Measurements from ENCODE around the gene PPP6C.

Gene PPP6C

GRCh38 chr9:125103770-125104460, 85.7 kb downstream of the PPP6C start:
- no peaks in the 10 kb centered on the region for H3K79me2 ChIP-seq (ENCODE audit: control insufficient read depth, insufficient read depth, low read length)
- H2BK5ac ChIP-seq (ENCODE audit: low read length), result no peak overlapping the region
- H3K36me3 ChIP-seq (ENCODE audit: control insufficient read depth, insufficient read depth, low read length), result no peaks in the 10 kb centered on the region
- no peak overlapping the region for H4K8ac ChIP-seq (ENCODE audit: low read depth, low read length)
- H3K79me1 ChIP-seq (ENCODE audit: low read length), result peaks cover 2% of the 10 kb centered on the region
- H3K18ac ChIP-seq (ENCODE audit: low read length), result no peak overlapping the region
- H3K23ac ChIP-seq (ENCODE audit: low read length), result no peak overlapping the region
- H2AK5ac ChIP-seq (ENCODE audit: low read length), result no peak overlapping the region
- no peak overlapping the region for H4K5ac ChIP-seq (ENCODE audit: low read length)
- no peak overlapping the region for H3K27ac ChIP-seq (ENCODE audit: low read depth, low read length)
- H2BK120ac ChIP-seq (ENCODE audit: low read depth, low read length), result no peak overlapping the region
- H3K27me3 ChIP-seq (ENCODE audit: insufficient read depth, low read length, poor library complexity), result no peaks in the 10 kb centered on the region
- WGBS (ENCODE audit: extremely low coverage, insufficient coverage, low lambda C conversion rate), result no CpG with 5 or more reads among the region's 3 CpGs
- H3K56ac ChIP-seq (ENCODE audit: low read length), result no peak overlapping the region
- H3K4me2 ChIP-seq (ENCODE audit: low read length), result no peak overlapping the region
- no peak overlapping the region for H3K9ac ChIP-seq (ENCODE audit: low read length)
- H3K4me1 ChIP-seq (ENCODE audit: control insufficient read depth, low read depth, low read length), result no peaks in the 10 kb centered on the region
- no peak overlapping the region for H2BK15ac ChIP-seq (replicated peaks; ENCODE audit: low read depth)
- H3K4ac ChIP-seq (ENCODE audit: low read depth, low read length), result no peak overlapping the region
- H3K4me3 ChIP-seq (ENCODE audit: low read length), result no peak overlapping the region
- no peak for DNase-seq

- H2BK15ac ChIP-seq (replicated peaks; ENCODE audit: low read depth), result no peak overlapping the region
- H2BK120ac ChIP-seq (ENCODE audit: low read depth, low read length), result no peak overlapping the region
- no peak overlapping the region for H3K23ac ChIP-seq (ENCODE audit: low read length)
- no peak overlapping the region for H3K4me3 ChIP-seq (ENCODE audit: low read length)
- DNase-seq, result no peak
- H3K9ac ChIP-seq (ENCODE audit: low read length), result no peak overlapping the region
- H3K4me2 ChIP-seq (ENCODE audit: low read length), result no peak overlapping the region
- H3K56ac ChIP-seq (ENCODE audit: low read length), result no peak overlapping the region
- H3K79me1 ChIP-seq (ENCODE audit: low read length), result peaks cover 2% of the 10 kb centered on the region
- no peak overlapping the region for H3K18ac ChIP-seq (ENCODE audit: low read length)
- H3K27ac ChIP-seq (ENCODE audit: low read depth, low read length), result no peak overlapping the region
- no peak overlapping the region for H2AK5ac ChIP-seq (ENCODE audit: low read length)
- WGBS (ENCODE audit: extremely low coverage, insufficient coverage, low lambda C conversion rate), result no CpG with 5 or more reads among the region's 1 CpG
- H3K36me3 ChIP-seq (ENCODE audit: control insufficient read depth, insufficient read depth, low read length), result no peaks in the 10 kb centered on the region
- H3K4me1 ChIP-seq (ENCODE audit: control insufficient read depth, low read depth, low read length), result no peaks in the 10 kb centered on the region
- no peaks in the 10 kb centered on the region for H3K79me2 ChIP-seq (ENCODE audit: control insufficient read depth, insufficient read depth, low read length)
- H3K27me3 ChIP-seq (ENCODE audit: insufficient read depth, low read length, poor library complexity), result no peaks in the 10 kb centered on the region
- no peak overlapping the region for H4K5ac ChIP-seq (ENCODE audit: low read length)
- H4K8ac ChIP-seq (ENCODE audit: low read depth, low read length), result no peak overlapping the region
- no peak overlapping the region for H3K4ac ChIP-seq (ENCODE audit: low read depth, low read length)
- H2BK5ac ChIP-seq (ENCODE audit: low read length), result no peak overlapping the region
Measured at GRCh38 chr9:125103021-125103420, 86.6 kb downstream of the PPP6C start.

GRCh38 chr9:125100822-125101221, 88.8 kb downstream of the PPP6C start:
- DNase-seq, result no peak
- H2BK5ac ChIP-seq (ENCODE audit: low read length), result no peak overlapping the region
- no peaks in the 10 kb centered on the region for H3K36me3 ChIP-seq (ENCODE audit: control insufficient read depth, insufficient read depth, low read length)
- H3K9ac ChIP-seq (ENCODE audit: low read length), result no peak overlapping the region
- no peak overlapping the region for H3K4ac ChIP-seq (ENCODE audit: low read depth, low read length)
- no peaks in the 10 kb centered on the region for H3K4me1 ChIP-seq (ENCODE audit: control insufficient read depth, low read depth, low read length)
- H3K4me3 ChIP-seq (ENCODE audit: low read length), result no peak overlapping the region
- no peak overlapping the region for H4K5ac ChIP-seq (ENCODE audit: low read length)
- no peaks in the 10 kb centered on the region for H3K27me3 ChIP-seq (ENCODE audit: insufficient read depth, low read length, poor library complexity)
- no CpG with 5 or more reads among the region's 4 CpGs for WGBS (ENCODE audit: extremely low coverage, insufficient coverage, low lambda C conversion rate)
- H3K23ac ChIP-seq (ENCODE audit: low read length), result no peak overlapping the region
- H4K8ac ChIP-seq (ENCODE audit: low read depth, low read length), result no peak overlapping the region
- no peak overlapping the region for H3K56ac ChIP-seq (ENCODE audit: low read length)
- H3K27ac ChIP-seq (ENCODE audit: low read depth, low read length), result no peak overlapping the region
- no peak overlapping the region for H3K4me2 ChIP-seq (ENCODE audit: low read length)
- no peak overlapping the region for H3K18ac ChIP-seq (ENCODE audit: low read length)
- peaks cover 2% of the 10 kb centered on the region for H3K79me1 ChIP-seq (ENCODE audit: low read length)
- no peak overlapping the region for H2AK5ac ChIP-seq (ENCODE audit: low read length)
- H2BK120ac ChIP-seq (ENCODE audit: low read depth, low read length), result no peak overlapping the region
- H2BK15ac ChIP-seq (replicated peaks; ENCODE audit: low read depth), result no peak overlapping the region
- H3K79me2 ChIP-seq (ENCODE audit: control insufficient read depth, insufficient read depth, low read length), result no peaks in the 10 kb centered on the region

- no peak overlapping the region for H3K27ac ChIP-seq (ENCODE audit: low read depth, low read length)
- H3K36me3 ChIP-seq (ENCODE audit: control insufficient read depth, insufficient read depth, low read length), result no peaks in the 10 kb centered on the region
- H4K8ac ChIP-seq (ENCODE audit: low read depth, low read length), result no peak overlapping the region
- no peak overlapping the region for H3K4ac ChIP-seq (ENCODE audit: low read depth, low read length)
- H3K79me2 ChIP-seq (ENCODE audit: control insufficient read depth, insufficient read depth, low read length), result no peaks in the 10 kb centered on the region
- H3K23ac ChIP-seq (ENCODE audit: low read length), result no peak overlapping the region
- WGBS (ENCODE audit: extremely low coverage, insufficient coverage, low lambda C conversion rate), result no CpG with 5 or more reads among the region's 3 CpGs
- peaks cover 3% of the 10 kb centered on the region for H3K79me1 ChIP-seq (ENCODE audit: low read length)
- no peak overlapping the region for H3K18ac ChIP-seq (ENCODE audit: low read length)
- H4K5ac ChIP-seq (ENCODE audit: low read length), result no peak overlapping the region
- H2BK5ac ChIP-seq (ENCODE audit: low read length), result no peak overlapping the region
- no peaks in the 10 kb centered on the region for H3K4me1 ChIP-seq (ENCODE audit: control insufficient read depth, low read depth, low read length)
- no peak overlapping the region for H2AK5ac ChIP-seq (ENCODE audit: low read length)
- H2BK15ac ChIP-seq (replicated peaks; ENCODE audit: low read depth), result no peak overlapping the region
- DNase-seq, result no peak
- H3K27me3 ChIP-seq (ENCODE audit: insufficient read depth, low read length, poor library complexity), result no peaks in the 10 kb centered on the region
- no peak overlapping the region for H3K4me2 ChIP-seq (ENCODE audit: low read length)
- H3K4me3 ChIP-seq (ENCODE audit: low read length), result no peak overlapping the region
- H3K56ac ChIP-seq (ENCODE audit: low read length), result no peak overlapping the region
- no peak overlapping the region for H2BK120ac ChIP-seq (ENCODE audit: low read depth, low read length)
- H3K9ac ChIP-seq (ENCODE audit: low read length), result no peak overlapping the region
Measured at GRCh38 chr9:125099816-125100215, 89.8 kb downstream of the PPP6C start.
